Measurements from ENCODE around the gene WFDC2. TPM values are rescaled to one million over a fixed set of nuclear protein-coding genes. Genes with fewer than 3 reads are reported as not detected.

Gene WFDC2
- total RNA-seq, 1 donor from 2014 or later: 4.1 TPM

GRCh38 chr20:45426320-45427016, 43.1 kb upstream of the WFDC2 start:
- H3K9me3 ChIP-seq (ENCODE audit: insufficient read depth, low read depth, low read length): no peaks in the 10 kb centered on the region
- no peak overlapping the region for H3K9ac ChIP-seq (ENCODE audit: low read length)
- H4K20me1 ChIP-seq (ENCODE audit: insufficient read depth, low read length): no peaks in the 10 kb centered on the region
- no peaks in the 10 kb centered on the region for H3K27me3 ChIP-seq (ENCODE audit: insufficient read depth, low read length)
- FAIRE-seq: no peak
- no peak overlapping the region for H2AFZ ChIP-seq (ENCODE audit: low read depth, low read length)
- peaks cover 16% of the 10 kb centered on the region for H3K36me3 ChIP-seq (ENCODE audit: insufficient read depth, low read length)
- H3K27me3 Mint-ChIP-seq (ENCODE audit: low read depth, unreplicated experiment): no peaks in the 10 kb centered on the region
- H3K4me1 Mint-ChIP-seq (ENCODE audit: low read depth, unreplicated experiment): no peaks in the 10 kb centered on the region
- peaks cover 7% of the 10 kb centered on the region for H3K36me3 Mint-ChIP-seq (ENCODE audit: low read depth, unreplicated experiment)
- no peaks in the 10 kb centered on the region for H3K79me2 ChIP-seq (ENCODE audit: insufficient read depth, low read length)
- no peak overlapping the region for H3K27ac Mint-ChIP-seq (ENCODE audit: unreplicated experiment)
- no peak overlapping the region for H3K4me2 ChIP-seq (ENCODE audit: low read length)
- no peak overlapping the region for H3K27ac ChIP-seq (ENCODE audit: low read depth, low read length)
- no peak for DNase-seq (ENCODE audit: low read depth)
- H3K4me1 ChIP-seq (ENCODE audit: insufficient read depth, low read length): no peaks in the 10 kb centered on the region
- no peak overlapping the region for H3K4me3 Mint-ChIP-seq (ENCODE audit: unreplicated experiment)
- H3K4me3 ChIP-seq (ENCODE audit: insufficient read depth, low read depth, low read length): no peak overlapping the region
- H3K9me3 Mint-ChIP-seq (ENCODE audit: unreplicated experiment): no peaks in the 10 kb centered on the region
- TF ChIP-seq EZH2 (IDR thresholded peaks at IDR 0.05; ENCODE audit: insufficient read depth, low read length) (no peak), CTCF (IDR thresholded peaks at IDR 0.05; ENCODE audit: insufficient read depth, low read depth, low read length) (no peak)

GRCh38 chr20:45427236-45428149, 42.1 kb upstream of the WFDC2 start:
- Mint-ChIP-seq H3K36me3 (ENCODE audit: low read depth, unreplicated experiment) (peaks cover 7% of the 10 kb centered on the region), H3K9me3 (ENCODE audit: unreplicated experiment) (no peaks in the 10 kb centered on the region), H3K27ac (ENCODE audit: unreplicated experiment) (no peak overlapping the region), H3K4me1 (ENCODE audit: low read depth, unreplicated experiment) (no peaks in the 10 kb centered on the region), H3K27me3 (ENCODE audit: low read depth, unreplicated experiment) (no peaks in the 10 kb centered on the region), H3K4me3 (ENCODE audit: unreplicated experiment) (no peak overlapping the region)
- Histone ChIP-seq H2AFZ (ENCODE audit: low read depth, low read length) (no peak overlapping the region), H3K27ac (ENCODE audit: low read depth, low read length) (no peak overlapping the region), H3K27me3 (ENCODE audit: insufficient read depth, low read length) (no peaks in the 10 kb centered on the region), H3K9ac (ENCODE audit: low read length) (no peak overlapping the region), H3K9me3 (ENCODE audit: insufficient read depth, low read depth, low read length) (no peaks in the 10 kb centered on the region), H3K4me2 (ENCODE audit: low read length) (no peak overlapping the region), H3K4me3 (ENCODE audit: insufficient read depth, low read depth, low read length) (no peak overlapping the region), H3K36me3 (ENCODE audit: insufficient read depth, low read length) (peaks cover 13% of the 10 kb centered on the region), H4K20me1 (ENCODE audit: insufficient read depth, low read length) (no peaks in the 10 kb centered on the region), H3K79me2 (ENCODE audit: insufficient read depth, low read length) (no peaks in the 10 kb centered on the region), H3K4me1 (ENCODE audit: insufficient read depth, low read length) (no peaks in the 10 kb centered on the region)
- FAIRE-seq (no peak), DNase-seq (ENCODE audit: low read depth) (no peak)
- TF ChIP-seq CTCF (IDR thresholded peaks at IDR 0.05; ENCODE audit: insufficient read depth, low read depth, low read length) (no peak), EZH2 (IDR thresholded peaks at IDR 0.05; ENCODE audit: insufficient read depth, low read length) (no peak)

All from astrocyte (in vitro differentiated cells and primary cell).